PFSK-1 (cell line): ENCODE results near the gene SLC39A8.

Experiments used
- FOXP2 ChIP-seq: optimal IDR thresholded peaks from 2 replicates; pipeline ENCODE3; 2011; ENCODE audit warnings: borderline replicate concordance, control low read depth, inconsistent platforms; ENCODE audit not compliant: insufficient read depth; ENCODE audit errors: extremely low read length, extremely low read depth
- POLR2AphosphoS5 ChIP-seq: IDR thresholded peaks from 2 replicates; pipeline ENCODE4 v1.6.1; 2012; ENCODE audit warnings: low read depth, mild to moderate bottlenecking, control low read depth, low read length, moderate library complexity
- SIN3A ChIP-seq: IDR thresholded peaks from 2 replicates; pipeline ENCODE4 v1.6.1; 2012; ENCODE audit warnings: mild to moderate bottlenecking, low read length, moderate library complexity, borderline replicate concordance; ENCODE audit not compliant: insufficient read depth
- TAF1 ChIP-seq: IDR thresholded peaks from 2 replicates; pipeline ENCODE4 v1.6.1; 2012; ENCODE audit warnings: low read length, control low read depth, borderline replicate concordance; ENCODE audit not compliant: insufficient read depth
- TF ChIP-seq, protein P1 (sequence below), 2 experiments: IDR thresholded peaks; 2 replicates each; pipeline versions ENCODE4 v1.6.1 to v1.8.0; 2011 to 2012; ENCODE audit warnings: low read depth in 2 of 2, low read length in 2 of 2, control low read depth in 1 of 2, inconsistent platforms in 1 of 2, mild to moderate bottlenecking in 1 of 2, moderate library complexity in 1 of 2; ENCODE audit not compliant: insufficient read depth in 1 of 2

- no peak for TF ChIP-seq TAF1
- TF ChIP-seq POLR2AphosphoS5: no peak
- TF ChIP-seq SIN3A: no peak
- TF ChIP-seq, protein P1, sequence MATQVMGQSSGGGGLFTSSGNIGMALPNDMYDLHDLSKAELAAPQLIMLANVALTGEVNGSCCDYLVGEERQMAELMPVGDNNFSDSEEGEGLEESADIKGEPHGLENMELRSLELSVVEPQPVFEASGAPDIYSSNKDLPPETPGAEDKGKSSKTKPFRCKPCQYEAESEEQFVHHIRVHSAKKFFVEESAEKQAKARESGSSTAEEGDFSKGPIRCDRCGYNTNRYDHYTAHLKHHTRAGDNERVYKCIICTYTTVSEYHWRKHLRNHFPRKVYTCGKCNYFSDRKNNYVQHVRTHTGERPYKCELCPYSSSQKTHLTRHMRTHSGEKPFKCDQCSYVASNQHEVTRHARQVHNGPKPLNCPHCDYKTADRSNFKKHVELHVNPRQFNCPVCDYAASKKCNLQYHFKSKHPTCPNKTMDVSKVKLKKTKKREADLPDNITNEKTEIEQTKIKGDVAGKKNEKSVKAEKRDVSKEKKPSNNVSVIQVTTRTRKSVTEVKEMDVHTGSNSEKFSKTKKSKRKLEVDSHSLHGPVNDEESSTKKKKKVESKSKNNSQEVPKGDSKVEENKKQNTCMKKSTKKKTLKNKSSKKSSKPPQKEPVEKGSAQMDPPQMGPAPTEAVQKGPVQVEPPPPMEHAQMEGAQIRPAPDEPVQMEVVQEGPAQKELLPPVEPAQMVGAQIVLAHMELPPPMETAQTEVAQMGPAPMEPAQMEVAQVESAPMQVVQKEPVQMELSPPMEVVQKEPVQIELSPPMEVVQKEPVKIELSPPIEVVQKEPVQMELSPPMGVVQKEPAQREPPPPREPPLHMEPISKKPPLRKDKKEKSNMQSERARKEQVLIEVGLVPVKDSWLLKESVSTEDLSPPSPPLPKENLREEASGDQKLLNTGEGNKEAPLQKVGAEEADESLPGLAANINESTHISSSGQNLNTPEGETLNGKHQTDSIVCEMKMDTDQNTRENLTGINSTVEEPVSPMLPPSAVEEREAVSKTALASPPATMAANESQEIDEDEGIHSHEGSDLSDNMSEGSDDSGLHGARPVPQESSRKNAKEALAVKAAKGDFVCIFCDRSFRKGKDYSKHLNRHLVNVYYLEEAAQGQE (IDR thresholded peaks at IDR 0.05; ENCODE audit: insufficient read depth in 1 of 2, low read depth in 2 of 2, low read length in 2 of 2): no peak
- no peak for TF ChIP-seq FOXP2
Observed at GRCh38 chr4:102217345-102217744, 127.9 kb downstream of the SLC39A8 start.
